ENCODE data around the gene KIRREL2.
"Not testable (repeated sequence)": the region's sequence is repeated elsewhere in the genome, so short reads cannot be mapped to it uniquely, and the experiment has no call there.

KIRREL2 gene

DNA sequence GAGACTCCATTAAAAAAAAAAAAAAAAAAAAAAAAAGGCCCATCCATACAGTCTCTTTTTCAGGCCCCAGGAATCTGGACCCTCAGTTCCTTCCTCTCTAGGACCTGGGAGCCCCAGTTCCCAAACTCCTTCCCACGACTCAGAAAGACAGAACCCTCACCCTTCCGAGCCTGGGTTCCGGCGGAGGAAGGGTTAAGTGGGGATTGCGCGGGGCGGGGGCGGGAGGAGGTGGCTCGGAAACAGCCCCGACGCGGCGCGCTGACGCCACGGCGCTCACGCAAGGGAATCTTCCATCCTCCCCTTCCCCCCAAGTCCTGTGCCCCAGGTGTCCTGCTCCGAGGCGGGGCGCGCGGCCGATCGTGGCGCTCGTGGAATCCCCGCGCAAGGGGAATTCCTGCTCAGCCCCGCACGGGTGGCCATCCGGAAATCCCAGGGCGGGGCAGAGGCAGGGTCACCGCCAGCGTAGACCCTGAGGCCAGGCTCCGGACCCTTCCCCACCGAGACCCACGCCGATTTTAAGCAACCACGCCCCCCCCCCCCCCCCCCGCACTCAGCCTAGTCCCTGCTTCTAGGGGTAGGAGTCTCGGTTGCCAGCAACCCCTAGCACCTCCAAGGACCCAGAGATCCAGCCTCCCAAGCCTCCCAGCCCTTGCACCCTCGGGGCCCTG, 43.0 kb downstream of the KIRREL2 start:
- peak; percentile 77 for DNase-seq

DNA sequence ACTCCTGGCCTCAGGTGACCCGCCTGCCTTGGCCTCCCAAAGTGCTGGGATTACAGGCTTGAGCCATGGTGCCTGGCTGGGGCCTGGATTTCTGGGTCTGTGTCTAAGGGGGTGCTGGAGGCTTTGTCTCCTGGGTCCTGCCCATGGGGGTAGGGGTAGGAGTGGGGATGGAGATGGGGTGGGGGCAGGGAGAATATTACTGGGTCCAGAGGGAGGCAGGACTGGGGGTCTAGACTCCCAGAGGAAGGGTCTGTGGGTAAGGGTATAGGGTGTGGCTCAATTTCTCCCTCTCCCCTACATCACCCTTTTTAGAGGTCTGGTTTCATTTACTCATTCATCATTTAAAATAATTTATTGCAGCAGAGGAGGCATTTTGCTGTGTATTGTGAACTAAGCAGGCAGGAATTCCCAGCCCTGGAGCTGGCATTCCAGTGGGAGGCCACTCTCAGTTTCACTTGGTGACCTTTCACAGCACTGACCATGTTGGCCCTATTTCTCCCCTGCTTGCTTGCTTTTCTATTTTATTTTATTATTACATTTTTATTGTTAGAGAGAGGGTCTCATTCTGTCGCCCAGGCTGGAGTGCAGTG, 44.4 kb downstream of the KIRREL2 start:
- DNase-seq: peak; percentile 68

GRCh38 chr19:35901854-35902661, 45.3 kb downstream of the KIRREL2 start, which contains the start of gene HCST:
Gene HCST, plus strand, starts transcription at chr19:35902529. Its CDS starts 65 bp downstream, at chr19:35902594.
- DNase-seq: peak; percentile 51

- DNase-seq: no peak
These were observed 46.3 kb downstream of the KIRREL2 start for GRCh38 chr19:35902870-35903475.

- peak; percentile 81 for DNase-seq
These were observed 47.0 kb downstream of the KIRREL2 start for GRCh38 chr19:35903550-35904179.

- DNase-seq: no peak
These were observed 47.8 kb downstream of the KIRREL2 start for GRCh38 chr19:35904311-35905068.

GRCh38 chr19:35905178-35905727, 48.5 kb downstream of the KIRREL2 start:
- peak; percentile 35 for DNase-seq

- DNase-seq: no peak
These were observed 50.6 kb downstream of the KIRREL2 start for GRCh38 chr19:35907377-35907745.

GRCh38 chr19:35908010-35908441, 51.3 kb downstream of the KIRREL2 start, which contains the start of gene TYROBP:
Gene TYROBP, minus strand, starts transcription at chr19:35908295. Its CDS starts 67 bp downstream, at chr19:35908228.
- no peak for DNase-seq

GRCh38 chr19:35908973-35909683, 52.4 kb downstream of the KIRREL2 start:
- DNase-seq: no peak

DNA sequence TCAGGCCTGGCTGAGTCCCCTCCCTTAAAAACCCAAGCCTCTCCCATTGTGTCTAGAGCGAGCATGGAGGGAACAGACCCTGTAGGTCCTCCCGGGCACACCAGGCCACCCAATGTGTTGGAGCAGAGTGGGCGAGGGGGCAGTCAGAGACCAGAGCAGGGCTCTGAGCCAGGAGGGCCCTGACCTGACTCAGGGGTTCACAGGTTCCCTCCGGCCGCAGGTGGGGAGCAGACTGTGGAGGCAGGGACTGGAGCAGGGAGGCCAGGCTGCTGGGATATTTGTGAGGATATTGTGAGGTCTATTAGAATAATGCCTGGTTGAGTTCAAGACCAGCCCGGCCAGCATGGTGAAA, 52.9 kb downstream of the KIRREL2 start:
- DNase-seq: no peak

- not testable (repeated sequence) for DNase-seq
These were observed 53.6 kb downstream of the KIRREL2 start for GRCh38 chr19:35910355-35910754.

DNA sequence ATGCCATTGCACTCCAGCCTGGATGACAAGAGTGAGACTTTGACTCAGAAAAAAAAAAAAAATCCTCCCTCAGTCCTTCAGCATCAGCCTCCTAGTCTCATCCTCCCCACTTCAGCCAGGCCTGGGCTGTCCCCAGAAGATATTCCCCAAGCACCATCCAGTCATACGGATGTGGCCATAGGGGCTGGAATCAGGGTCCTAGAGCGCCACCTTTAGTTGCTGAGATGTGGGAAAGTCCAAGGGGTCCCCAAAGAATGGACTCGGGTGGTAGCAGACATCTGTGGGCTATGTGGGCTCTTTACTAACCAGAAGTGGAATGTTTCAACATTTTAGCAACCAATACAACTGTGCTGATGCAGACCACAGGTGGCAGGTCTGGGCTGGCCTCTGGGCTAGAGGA, 54.5 kb downstream of the KIRREL2 start:
- no peak for DNase-seq

- no peak for DNase-seq
These were observed 55.1 kb downstream of the KIRREL2 start for GRCh38 chr19:35911790-35912189.

DNA sequence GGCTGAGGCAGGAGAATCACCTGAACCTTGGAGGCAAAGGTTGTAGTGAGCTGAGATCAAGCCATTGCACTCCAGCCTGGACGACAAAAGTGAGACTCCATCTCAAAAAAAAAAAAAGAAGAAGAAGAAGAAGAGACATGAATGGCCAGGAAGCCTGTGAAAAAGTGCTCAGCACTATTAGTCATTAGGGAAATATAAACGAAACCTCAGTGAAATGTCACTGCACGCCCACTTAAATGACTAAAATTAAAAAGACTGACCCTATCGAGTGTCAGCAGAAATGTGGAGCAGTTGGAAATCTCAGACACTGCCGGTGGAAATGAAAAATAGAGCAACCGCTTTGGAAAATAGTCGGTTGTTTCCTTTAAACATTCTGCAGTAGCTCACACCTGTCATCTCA, 56.9 kb downstream of the KIRREL2 start:
- no peak for DNase-seq

DNA sequence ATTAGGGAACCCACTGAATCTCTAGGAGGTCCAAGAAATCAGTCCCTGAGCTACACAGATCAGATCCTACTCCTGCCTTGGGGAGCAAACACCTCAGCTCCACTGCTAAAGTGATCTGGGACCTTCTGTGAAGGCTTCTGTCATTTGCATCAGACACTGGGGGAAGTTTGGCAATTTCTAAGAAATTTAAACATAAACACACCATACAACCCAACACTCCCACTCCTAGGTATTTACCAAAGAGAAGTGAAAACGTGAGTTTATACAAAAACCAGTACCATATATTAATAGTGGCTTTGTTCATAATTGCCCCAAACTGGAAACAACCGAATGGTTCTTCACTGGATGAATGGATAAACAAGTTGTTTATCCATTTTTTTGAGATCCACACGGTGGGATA, 58.7 kb downstream of the KIRREL2 start:
- no peak for DNase-seq

Measured in fibroblast of skin of right quadriceps (primary cell).